HG02623 (cell line): ENCODE results near the gene NRXN3.

ENCODE experiments used
- ATAC-seq: cut with Tn5 transposase; IDR thresholded peaks from one replicate; pipeline ENCODE4 v1.9.1; 2021; ENCODE audit warnings: moderate library complexity; ENCODE audit not compliant: unreplicated experiment

Gene NRXN3

GRCh38 chr14:78698991-78699390, 528.8 kb downstream of the NRXN3 start:
- no peak for ATAC-seq

GRCh38 chr14:78700236-78700635, 530.1 kb downstream of the NRXN3 start:
- no peak for ATAC-seq

- ATAC-seq, result no peak
Measured at GRCh38 chr14:78701246-78701645, 531.1 kb downstream of the NRXN3 start.

- no peak for ATAC-seq
Measured at GRCh38 chr14:78704965-78705364, 534.8 kb downstream of the NRXN3 start.

GRCh38 chr14:78705989-78706388, 535.8 kb downstream of the NRXN3 start:
- ATAC-seq, result no peak

GRCh38 chr14:78709795-78710557, 539.8 kb downstream of the NRXN3 start:
- ATAC-seq, result no peak

GRCh38 chr14:78710963-78711362, 540.8 kb downstream of the NRXN3 start:
- no peak for ATAC-seq

GRCh38 chr14:78713716-78714115, 543.5 kb downstream of the NRXN3 start:
- ATAC-seq, result no peak

GRCh38 chr14:78714711-78715110, 544.5 kb downstream of the NRXN3 start:
- no peak for ATAC-seq

- ATAC-seq, result no peak
Measured at GRCh38 chr14:78721756-78722480, 551.7 kb downstream of the NRXN3 start.

GRCh38 chr14:78725086-78725485, 554.9 kb downstream of the NRXN3 start:
- ATAC-seq, result no peak

GRCh38 chr14:78737116-78737515, 566.9 kb downstream of the NRXN3 start:
- no peak for ATAC-seq

GRCh38 chr14:78737601-78738000, 567.4 kb downstream of the NRXN3 start:
- ATAC-seq, result no peak

GRCh38 chr14:78746086-78746595, 576.0 kb downstream of the NRXN3 start:
- ATAC-seq, result no peak

GRCh38 chr14:78747813-78748212, 577.6 kb downstream of the NRXN3 start:
- no peak for ATAC-seq

- ATAC-seq, result no peak
Measured at GRCh38 chr14:78752518-78753188, 582.5 kb downstream of the NRXN3 start.

GRCh38 chr14:78754059-78754458, 583.9 kb downstream of the NRXN3 start:
- no peak for ATAC-seq

GRCh38 chr14:78758333-78758732, 588.2 kb downstream of the NRXN3 start:
- no peak for ATAC-seq

GRCh38 chr14:78762331-78762730, 592.2 kb downstream of the NRXN3 start:
- no peak for ATAC-seq

- ATAC-seq, result no peak
Measured at GRCh38 chr14:78763746-78764145, 593.6 kb downstream of the NRXN3 start.

- ATAC-seq, result no peak
Measured at GRCh38 chr14:78764240-78764639, 594.1 kb downstream of the NRXN3 start.

- ATAC-seq, result no peak
Measured at GRCh38 chr14:78764645-78765044, 594.5 kb downstream of the NRXN3 start.
